H1 (cell line): ENCODE data around the gene PGLYRP1. TPM values are rescaled to one million over a fixed set of nuclear protein-coding genes. Genes with fewer than 3 reads are reported as not detected.

Experiments
- BACH1 ChIP-seq: IDR thresholded peaks from 2 replicates; pipeline ENCODE4 v1.6.1; 2012; ENCODE audit warnings: low read length, improper control_type of control experiment
- CHD1 ChIP-seq: IDR thresholded peaks from 2 replicates; pipeline ENCODE4 v1.6.1; 2012; ENCODE audit warnings: low read depth, low read length, improper control_type of control experiment
- EGR1 ChIP-seq: IDR thresholded peaks from 2 replicates; pipeline ENCODE4 v1.6.1; 2011; ENCODE audit warnings: low read depth, low read length, borderline replicate concordance
- GTF2F1 ChIP-seq: IDR thresholded peaks from 2 replicates; pipeline ENCODE4 v1.6.1; 2012; ENCODE audit warnings: low read depth, low read length, improper control_type of control experiment, borderline replicate concordance
- KDM5A ChIP-seq: fragments of 200-600 bp; IDR thresholded peaks from 2 replicates; pipeline ENCODE4 v1.7.1; 2012; ENCODE audit warnings: mild to moderate bottlenecking, low read length, inconsistent platforms, mixed read lengths
- SIX5 ChIP-seq: IDR thresholded peaks from 2 replicates; pipeline ENCODE4 v1.6.1; 2011; ENCODE audit warnings: mild to moderate bottlenecking, low read depth, low read length
- TEAD4 ChIP-seq: IDR thresholded peaks from 2 replicates; pipeline ENCODE4 v1.6.1; 2012; ENCODE audit warnings: low read depth, low read length, inconsistent platforms, mixed read lengths
- polyA plus RNA-seq, 7 experiments: library from polyadenylated mRNA; depleted of rRNA in 3 of 7; stranded (reverse) in 5 of 7; unstranded in 2 of 7; fragments of >200 nt in 5 of 7; fragments of 200-250 nt in 2 of 7; gene quantifications; 1 replicate in 5 of 7; 2 replicates in 1 of 7; 4 replicates in 1 of 7; pipeline versions ENCODE4 v1.2.1 to v1.2.3, GENCODE V29; 2011 to 2013; ENCODE audit warnings: missing spikeins in 2 of 7, mixed read lengths in 2 of 7
- total RNA-seq: library from RNA; stranded (reverse); fragmentation: NEBNext Ultra II Directional; extraction: Animal tissue kit (Norgen Biotek cat#: 25700); gene quantifications from 2 replicates; pipeline ENCODE4 v1.2.1, GENCODE V29; 2021
- TF ChIP-seq, protein P1 (sequence below): fragments of 300-600 bp; sonication (generic); IDR thresholded peaks from 2 replicates; pipeline ENCODE4 v1.7.1; 2012; ENCODE audit warnings: low read length, moderate library complexity, mild to moderate bottlenecking, inconsistent platforms; ENCODE audit not compliant: insufficient replicate concordance
- TF ChIP-seq, protein P2 (sequence below): IDR thresholded peaks from 2 replicates; pipeline ENCODE4 v1.6.1; 2012; ENCODE audit warnings: low read length, inconsistent platforms

PGLYRP1 gene
- total and polyA plus RNA-seq, 2 of the 8 experiments (the other 6 are each of a cell fraction or from before 2014, with no cell fraction given): not detected

DNA sequence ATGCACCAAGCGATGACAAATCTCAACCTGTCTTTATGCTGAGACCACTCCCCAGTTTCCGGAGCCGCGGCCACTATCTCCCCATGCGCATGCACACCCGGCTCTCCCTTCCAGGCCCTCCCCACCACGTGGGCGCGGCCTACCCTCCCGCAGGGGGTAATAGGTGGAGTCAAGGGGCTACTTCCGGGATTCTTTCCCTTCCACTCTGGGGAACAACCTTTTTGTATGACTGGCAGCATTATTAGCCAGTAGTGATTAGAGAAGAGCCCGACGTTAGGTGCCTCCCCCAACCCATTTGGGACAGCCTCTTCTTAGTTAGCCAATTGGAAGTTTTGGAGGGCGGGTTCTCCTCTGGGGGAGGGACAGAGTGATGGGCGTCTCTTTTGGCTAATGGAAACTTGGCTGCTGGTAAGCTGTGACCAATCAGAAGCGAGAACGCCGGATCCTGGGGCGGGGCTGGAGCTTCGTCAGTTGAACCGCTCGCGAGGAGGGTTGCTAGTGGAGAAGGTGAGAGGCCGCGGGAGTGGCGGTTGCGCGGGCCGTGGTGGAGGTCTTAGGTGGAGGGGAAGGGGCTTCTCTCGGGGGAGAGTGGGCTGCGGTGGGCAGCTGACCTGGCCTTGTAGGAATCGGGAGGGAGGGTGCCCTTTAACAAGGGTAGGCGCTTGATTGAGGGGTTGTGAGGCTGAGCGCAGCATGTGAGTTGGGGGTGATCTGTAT is 27.7 kb downstream of the PGLYRP1 start, which contains the start of gene CCDC61 (continued):
- TF ChIP-seq, protein P1, sequence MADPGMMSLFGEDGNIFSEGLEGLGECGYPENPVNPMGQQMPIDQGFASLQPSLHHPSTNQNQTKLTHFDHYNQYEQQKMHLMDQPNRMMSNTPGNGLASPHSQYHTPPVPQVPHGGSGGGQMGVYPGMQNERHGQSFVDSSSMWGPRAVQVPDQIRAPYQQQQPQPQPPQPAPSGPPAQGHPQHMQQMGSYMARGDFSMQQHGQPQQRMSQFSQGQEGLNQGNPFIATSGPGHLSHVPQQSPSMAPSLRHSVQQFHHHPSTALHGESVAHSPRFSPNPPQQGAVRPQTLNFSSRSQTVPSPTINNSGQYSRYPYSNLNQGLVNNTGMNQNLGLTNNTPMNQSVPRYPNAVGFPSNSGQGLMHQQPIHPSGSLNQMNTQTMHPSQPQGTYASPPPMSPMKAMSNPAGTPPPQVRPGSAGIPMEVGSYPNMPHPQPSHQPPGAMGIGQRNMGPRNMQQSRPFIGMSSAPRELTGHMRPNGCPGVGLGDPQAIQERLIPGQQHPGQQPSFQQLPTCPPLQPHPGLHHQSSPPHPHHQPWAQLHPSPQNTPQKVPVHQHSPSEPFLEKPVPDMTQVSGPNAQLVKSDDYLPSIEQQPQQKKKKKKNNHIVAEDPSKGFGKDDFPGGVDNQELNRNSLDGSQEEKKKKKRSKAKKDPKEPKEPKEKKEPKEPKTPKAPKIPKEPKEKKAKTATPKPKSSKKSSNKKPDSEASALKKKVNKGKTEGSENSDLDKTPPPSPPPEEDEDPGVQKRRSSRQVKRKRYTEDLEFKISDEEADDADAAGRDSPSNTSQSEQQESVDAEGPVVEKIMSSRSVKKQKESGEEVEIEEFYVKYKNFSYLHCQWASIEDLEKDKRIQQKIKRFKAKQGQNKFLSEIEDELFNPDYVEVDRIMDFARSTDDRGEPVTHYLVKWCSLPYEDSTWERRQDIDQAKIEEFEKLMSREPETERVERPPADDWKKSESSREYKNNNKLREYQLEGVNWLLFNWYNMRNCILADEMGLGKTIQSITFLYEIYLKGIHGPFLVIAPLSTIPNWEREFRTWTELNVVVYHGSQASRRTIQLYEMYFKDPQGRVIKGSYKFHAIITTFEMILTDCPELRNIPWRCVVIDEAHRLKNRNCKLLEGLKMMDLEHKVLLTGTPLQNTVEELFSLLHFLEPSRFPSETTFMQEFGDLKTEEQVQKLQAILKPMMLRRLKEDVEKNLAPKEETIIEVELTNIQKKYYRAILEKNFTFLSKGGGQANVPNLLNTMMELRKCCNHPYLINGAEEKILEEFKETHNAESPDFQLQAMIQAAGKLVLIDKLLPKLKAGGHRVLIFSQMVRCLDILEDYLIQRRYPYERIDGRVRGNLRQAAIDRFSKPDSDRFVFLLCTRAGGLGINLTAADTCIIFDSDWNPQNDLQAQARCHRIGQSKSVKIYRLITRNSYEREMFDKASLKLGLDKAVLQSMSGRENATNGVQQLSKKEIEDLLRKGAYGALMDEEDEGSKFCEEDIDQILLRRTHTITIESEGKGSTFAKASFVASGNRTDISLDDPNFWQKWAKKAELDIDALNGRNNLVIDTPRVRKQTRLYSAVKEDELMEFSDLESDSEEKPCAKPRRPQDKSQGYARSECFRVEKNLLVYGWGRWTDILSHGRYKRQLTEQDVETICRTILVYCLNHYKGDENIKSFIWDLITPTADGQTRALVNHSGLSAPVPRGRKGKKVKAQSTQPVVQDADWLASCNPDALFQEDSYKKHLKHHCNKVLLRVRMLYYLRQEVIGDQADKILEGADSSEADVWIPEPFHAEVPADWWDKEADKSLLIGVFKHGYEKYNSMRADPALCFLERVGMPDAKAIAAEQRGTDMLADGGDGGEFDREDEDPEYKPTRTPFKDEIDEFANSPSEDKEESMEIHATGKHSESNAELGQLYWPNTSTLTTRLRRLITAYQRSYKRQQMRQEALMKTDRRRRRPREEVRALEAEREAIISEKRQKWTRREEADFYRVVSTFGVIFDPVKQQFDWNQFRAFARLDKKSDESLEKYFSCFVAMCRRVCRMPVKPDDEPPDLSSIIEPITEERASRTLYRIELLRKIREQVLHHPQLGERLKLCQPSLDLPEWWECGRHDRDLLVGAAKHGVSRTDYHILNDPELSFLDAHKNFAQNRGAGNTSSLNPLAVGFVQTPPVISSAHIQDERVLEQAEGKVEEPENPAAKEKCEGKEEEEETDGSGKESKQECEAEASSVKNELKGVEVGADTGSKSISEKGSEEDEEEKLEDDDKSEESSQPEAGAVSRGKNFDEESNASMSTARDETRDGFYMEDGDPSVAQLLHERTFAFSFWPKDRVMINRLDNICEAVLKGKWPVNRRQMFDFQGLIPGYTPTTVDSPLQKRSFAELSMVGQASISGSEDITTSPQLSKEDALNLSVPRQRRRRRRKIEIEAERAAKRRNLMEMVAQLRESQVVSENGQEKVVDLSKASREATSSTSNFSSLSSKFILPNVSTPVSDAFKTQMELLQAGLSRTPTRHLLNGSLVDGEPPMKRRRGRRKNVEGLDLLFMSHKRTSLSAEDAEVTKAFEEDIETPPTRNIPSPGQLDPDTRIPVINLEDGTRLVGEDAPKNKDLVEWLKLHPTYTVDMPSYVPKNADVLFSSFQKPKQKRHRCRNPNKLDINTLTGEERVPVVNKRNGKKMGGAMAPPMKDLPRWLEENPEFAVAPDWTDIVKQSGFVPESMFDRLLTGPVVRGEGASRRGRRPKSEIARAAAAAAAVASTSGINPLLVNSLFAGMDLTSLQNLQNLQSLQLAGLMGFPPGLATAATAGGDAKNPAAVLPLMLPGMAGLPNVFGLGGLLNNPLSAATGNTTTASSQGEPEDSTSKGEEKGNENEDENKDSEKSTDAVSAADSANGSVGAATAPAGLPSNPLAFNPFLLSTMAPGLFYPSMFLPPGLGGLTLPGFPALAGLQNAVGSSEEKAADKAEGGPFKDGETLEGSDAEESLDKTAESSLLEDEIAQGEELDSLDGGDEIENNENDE: no peak
- TF ChIP-seq GTF2F1 (no peak), EGR1 (no peak), KDM5A (no peak), SIX5 (no peak), BACH1 (no peak), TEAD4 (no peak), CHD1 (no peak)
- TF ChIP-seq, protein P2, sequence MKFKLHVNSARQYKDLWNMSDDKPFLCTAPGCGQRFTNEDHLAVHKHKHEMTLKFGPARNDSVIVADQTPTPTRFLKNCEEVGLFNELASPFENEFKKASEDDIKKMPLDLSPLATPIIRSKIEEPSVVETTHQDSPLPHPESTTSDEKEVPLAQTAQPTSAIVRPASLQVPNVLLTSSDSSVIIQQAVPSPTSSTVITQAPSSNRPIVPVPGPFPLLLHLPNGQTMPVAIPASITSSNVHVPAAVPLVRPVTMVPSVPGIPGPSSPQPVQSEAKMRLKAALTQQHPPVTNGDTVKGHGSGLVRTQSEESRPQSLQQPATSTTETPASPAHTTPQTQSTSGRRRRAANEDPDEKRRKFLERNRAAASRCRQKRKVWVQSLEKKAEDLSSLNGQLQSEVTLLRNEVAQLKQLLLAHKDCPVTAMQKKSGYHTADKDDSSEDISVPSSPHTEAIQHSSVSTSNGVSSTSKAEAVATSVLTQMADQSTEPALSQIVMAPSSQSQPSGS: no peak
